ENCODE results near the gene ADRA2C.

ADRA2C gene

DNA sequence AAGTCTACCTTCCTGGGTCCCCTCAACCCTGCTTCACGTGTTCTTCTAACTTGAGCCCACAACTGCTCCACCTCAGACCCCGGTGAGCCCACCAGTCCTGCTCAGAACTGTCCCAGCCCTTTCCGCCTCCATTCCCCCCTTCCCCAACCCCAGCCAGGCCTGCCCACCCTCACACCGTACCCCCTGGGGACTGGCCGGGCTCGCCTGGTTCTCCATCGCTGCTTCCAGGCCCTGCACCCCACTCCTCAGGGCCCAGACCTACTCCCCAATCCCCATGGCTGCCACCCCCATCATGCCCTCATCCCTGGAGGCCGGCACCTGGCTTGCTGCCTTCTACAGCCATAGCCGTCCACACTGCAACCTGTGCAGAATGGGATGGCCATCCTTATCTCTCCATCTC is 23.4 kb downstream of the ADRA2C start:
- no peak for TF ChIP-seq Cebpa-rat (IDR thresholded peaks at IDR 0.05)
- H3K4me2 ChIP-seq, result no peak overlapping the region
- H3K9me3 ChIP-seq, result no peaks in the 10 kb centered on the region
- H3K36me3 ChIP-seq, result no peaks in the 10 kb centered on the region
- no peaks in the 10 kb centered on the region for H3K27me3 ChIP-seq
- peaks cover 4% of the 10 kb centered on the region for H3K4me1 ChIP-seq
- peaks cover 17% of the 10 kb centered on the region for H4K20me1 ChIP-seq
- no peak overlapping the region for H3K27ac ChIP-seq
- no peak overlapping the region for H3K9ac ChIP-seq
- no peak overlapping the region for H3K4me3 ChIP-seq

DNA sequence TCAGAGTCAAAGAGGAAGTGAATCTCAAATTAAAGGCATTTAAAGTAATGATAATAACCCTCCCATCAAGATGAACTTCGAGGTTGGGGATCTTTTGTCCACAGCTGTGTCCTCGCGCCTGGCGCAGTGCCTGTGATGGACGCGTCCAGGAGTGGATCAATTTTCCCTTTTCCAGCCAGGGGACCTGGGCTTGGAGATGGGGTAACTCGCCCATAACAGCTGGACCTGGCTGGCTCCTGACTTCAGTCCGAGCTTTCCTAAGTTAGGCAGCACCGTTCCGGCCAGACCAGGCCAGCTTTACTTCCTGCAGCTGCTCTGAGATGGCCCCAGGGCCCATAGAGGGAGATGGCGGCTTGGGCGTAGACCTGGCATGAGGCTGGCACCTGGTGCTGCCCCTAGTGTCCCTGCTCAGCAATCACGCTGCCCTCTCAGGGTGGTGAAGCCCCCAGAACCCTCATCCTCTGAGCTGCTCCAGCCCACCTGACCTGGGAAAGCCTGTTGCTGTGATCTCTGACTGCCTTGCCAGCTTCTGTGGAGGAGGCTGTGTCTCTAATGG is 23.9 kb downstream of the ADRA2C start:
- 0 out of 2 replicates have a peak, but pooled peaks cover 3% of the 10 kb centered on the region for H3K9me3 ChIP-seq
- no peak for TF ChIP-seq Cebpa-rat (IDR thresholded peaks at IDR 0.05)
- H3K9ac ChIP-seq, result no peak overlapping the region
- no peaks in the 10 kb centered on the region for H3K36me3 ChIP-seq
- H3K4me1 ChIP-seq, result no peaks in the 10 kb centered on the region
- peaks cover 17% of the 10 kb centered on the region for H4K20me1 ChIP-seq
- no peaks in the 10 kb centered on the region for H3K27me3 ChIP-seq
- no peak overlapping the region for H3K27ac ChIP-seq
- no peak overlapping the region for H3K4me2 ChIP-seq
- H3K4me3 ChIP-seq, result no peak overlapping the region

DNA sequence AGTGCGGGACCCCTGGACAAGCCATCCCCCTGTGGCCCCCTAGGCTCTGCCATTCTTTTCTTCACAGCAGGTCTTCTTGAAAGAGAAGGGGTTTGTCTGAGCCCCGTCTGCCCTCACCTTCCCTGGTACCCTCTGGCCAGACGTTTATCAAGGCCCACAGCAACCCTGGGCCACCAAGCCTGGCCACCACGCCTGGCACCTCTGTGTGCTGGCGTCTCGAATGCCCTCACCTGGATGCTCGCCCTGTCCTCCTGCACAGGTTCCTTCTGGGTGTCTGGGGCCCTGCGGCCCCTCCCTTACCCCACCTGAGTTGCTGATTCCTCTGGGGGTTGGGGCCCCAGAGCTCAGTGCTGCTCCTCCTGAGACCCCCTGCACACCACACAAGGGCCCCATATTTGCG is 25.1 kb downstream of the ADRA2C start:
- H3K9ac ChIP-seq, result no peak overlapping the region
- TF ChIP-seq Cebpa-rat (IDR thresholded peaks at IDR 0.05), result no peak
- no peaks in the 10 kb centered on the region for H3K4me1 ChIP-seq
- H4K20me1 ChIP-seq, result peaks cover 17% of the 10 kb centered on the region
- H3K4me2 ChIP-seq, result no peak overlapping the region
- H3K9me3 ChIP-seq, result peaks cover 14% of the 10 kb centered on the region
- no peaks in the 10 kb centered on the region for H3K27me3 ChIP-seq
- H3K27ac ChIP-seq, result no peak overlapping the region
- H3K4me3 ChIP-seq, result no peak overlapping the region
- H3K36me3 ChIP-seq, result no peaks in the 10 kb centered on the region

DNA sequence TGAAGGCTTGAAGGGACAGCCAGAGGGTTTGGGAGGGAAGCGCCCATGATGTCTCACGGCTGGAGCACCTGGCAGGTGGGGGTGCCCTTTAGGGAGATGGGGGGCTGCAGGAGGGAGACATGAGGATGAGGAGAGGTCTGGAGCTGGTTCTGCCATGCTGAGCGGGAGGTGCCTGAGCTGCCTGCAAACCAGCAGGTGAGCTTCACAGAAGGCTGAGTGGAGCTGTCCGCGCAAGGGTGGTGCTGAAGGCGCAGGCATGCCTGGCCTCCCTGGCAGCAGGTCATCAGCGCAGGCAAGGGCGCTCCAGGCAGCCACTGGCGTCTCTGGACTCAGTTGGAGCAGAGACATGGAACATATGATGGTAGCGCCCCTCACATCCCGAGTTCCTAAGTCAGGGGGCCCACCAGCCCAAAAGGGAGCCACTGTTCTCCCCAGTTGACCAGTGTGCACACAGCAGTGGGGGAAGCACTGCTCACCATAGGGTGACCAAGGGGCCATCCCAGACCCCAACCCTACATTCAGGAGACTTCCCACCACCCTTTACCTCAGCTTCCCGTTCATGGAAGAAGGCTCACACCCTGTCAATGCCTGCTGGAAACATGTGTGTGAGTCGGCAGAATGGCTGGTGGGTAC is 25.8 kb downstream of the ADRA2C start:
- Histone ChIP-seq H3K4me1 (no peaks in the 10 kb centered on the region), H3K36me3 (no peaks in the 10 kb centered on the region), H4K20me1 (peaks cover 17% of the 10 kb centered on the region), H3K27me3 (no peaks in the 10 kb centered on the region), H3K9me3 (peaks cover 22% of the 10 kb centered on the region), H3K9ac (no peak overlapping the region), H3K4me3 (no peak overlapping the region), H3K4me2 (no peak overlapping the region), H3K27ac (no peak overlapping the region)
- no peak for TF ChIP-seq Cebpa-rat (IDR thresholded peaks at IDR 0.05)

DNA sequence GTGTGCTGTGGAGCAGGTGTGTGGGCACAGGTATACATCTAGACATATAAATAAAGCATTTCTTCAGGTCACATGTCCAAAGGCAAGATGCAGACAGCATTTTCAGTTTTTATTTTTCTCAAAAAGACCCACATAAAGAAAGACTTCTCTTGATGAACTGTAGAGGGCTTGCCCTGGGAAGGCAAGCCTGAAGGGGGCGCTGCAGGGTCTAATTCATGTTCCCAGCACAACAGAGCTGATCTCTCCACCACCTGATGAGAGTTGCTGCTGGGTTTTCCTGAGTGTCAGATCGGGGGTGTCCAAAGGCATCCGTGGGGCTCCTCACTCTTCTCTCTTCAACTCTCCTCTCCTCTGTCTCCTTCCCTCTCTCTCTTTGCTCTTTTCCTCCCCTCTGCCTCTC is 26.6 kb downstream of the ADRA2C start:
- TF ChIP-seq Cebpa-rat (IDR thresholded peaks at IDR 0.05), result no peak
- peaks cover 17% of the 10 kb centered on the region for H4K20me1 ChIP-seq
- no peaks in the 10 kb centered on the region for H3K27me3 ChIP-seq
- H3K27ac ChIP-seq, result no peak overlapping the region
- H3K4me1 ChIP-seq, result no peaks in the 10 kb centered on the region
- no peak overlapping the region for H3K9ac ChIP-seq
- H3K4me3 ChIP-seq, result no peak overlapping the region
- peaks cover 22% of the 10 kb centered on the region for H3K9me3 ChIP-seq
- H3K36me3 ChIP-seq, result no peaks in the 10 kb centered on the region
- no peak overlapping the region for H3K4me2 ChIP-seq

DNA sequence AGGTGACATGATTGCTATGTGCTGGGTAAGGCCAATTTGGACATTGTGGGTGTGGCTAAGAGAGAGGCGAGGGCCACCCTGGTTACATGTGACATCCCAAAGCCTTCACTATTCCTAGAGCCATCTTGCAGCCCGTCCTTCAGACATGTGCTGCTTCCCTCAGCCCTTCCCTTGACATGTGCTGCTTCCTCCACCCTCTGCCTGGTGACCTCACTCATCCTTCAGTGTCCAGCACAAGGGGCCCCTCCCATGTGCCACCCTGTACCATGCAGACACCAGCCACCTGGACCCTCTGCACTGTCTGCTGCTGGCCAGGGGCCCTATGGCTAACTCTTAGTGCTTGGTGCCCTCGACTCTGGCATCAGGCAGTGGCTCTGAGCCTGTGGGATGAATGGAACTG is 27.4 kb downstream of the ADRA2C start:
- no peak for TF ChIP-seq Cebpa-rat (IDR thresholded peaks at IDR 0.05)
- Histone ChIP-seq H3K4me2 (no peak overlapping the region), H3K27ac (no peak overlapping the region), H3K4me1 (no peaks in the 10 kb centered on the region), H4K20me1 (peaks cover 17% of the 10 kb centered on the region), H3K9me3 (peaks cover 22% of the 10 kb centered on the region), H3K36me3 (no peaks in the 10 kb centered on the region), H3K27me3 (no peaks in the 10 kb centered on the region), H3K4me3 (no peak overlapping the region), H3K9ac (no peak overlapping the region)

DNA sequence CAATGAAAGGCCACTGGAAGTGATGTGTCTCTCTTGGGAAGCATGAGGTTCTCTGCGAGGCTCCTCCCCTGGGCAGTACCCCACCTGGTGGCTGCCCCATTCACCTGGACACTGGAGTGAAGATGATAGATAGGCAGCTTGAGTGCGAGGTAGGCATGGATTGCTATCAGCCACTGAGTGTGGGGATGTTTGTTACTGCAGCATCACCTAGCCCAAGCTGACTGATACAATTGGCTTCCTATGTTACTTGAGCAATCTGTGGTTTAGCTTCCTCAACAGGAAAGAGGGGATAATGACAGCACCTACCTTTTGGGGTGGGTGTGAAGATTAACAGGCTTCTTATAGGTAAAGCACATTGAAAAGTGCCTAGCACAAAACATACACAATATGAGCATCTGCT is 30.8 kb downstream of the ADRA2C start:
- no peaks in the 10 kb centered on the region for H3K4me1 ChIP-seq
- no peak overlapping the region for H3K9ac ChIP-seq
- no peak for TF ChIP-seq Cebpa-rat (IDR thresholded peaks at IDR 0.05)
- H3K27ac ChIP-seq, result no peak overlapping the region
- H3K9me3 ChIP-seq, result peaks cover 22% of the 10 kb centered on the region
- no peaks in the 10 kb centered on the region for H3K36me3 ChIP-seq
- H3K4me2 ChIP-seq, result no peak overlapping the region
- no peak overlapping the region for H3K4me3 ChIP-seq
- H4K20me1 ChIP-seq, result no peaks in the 10 kb centered on the region
- H3K27me3 ChIP-seq, result no peaks in the 10 kb centered on the region

DNA sequence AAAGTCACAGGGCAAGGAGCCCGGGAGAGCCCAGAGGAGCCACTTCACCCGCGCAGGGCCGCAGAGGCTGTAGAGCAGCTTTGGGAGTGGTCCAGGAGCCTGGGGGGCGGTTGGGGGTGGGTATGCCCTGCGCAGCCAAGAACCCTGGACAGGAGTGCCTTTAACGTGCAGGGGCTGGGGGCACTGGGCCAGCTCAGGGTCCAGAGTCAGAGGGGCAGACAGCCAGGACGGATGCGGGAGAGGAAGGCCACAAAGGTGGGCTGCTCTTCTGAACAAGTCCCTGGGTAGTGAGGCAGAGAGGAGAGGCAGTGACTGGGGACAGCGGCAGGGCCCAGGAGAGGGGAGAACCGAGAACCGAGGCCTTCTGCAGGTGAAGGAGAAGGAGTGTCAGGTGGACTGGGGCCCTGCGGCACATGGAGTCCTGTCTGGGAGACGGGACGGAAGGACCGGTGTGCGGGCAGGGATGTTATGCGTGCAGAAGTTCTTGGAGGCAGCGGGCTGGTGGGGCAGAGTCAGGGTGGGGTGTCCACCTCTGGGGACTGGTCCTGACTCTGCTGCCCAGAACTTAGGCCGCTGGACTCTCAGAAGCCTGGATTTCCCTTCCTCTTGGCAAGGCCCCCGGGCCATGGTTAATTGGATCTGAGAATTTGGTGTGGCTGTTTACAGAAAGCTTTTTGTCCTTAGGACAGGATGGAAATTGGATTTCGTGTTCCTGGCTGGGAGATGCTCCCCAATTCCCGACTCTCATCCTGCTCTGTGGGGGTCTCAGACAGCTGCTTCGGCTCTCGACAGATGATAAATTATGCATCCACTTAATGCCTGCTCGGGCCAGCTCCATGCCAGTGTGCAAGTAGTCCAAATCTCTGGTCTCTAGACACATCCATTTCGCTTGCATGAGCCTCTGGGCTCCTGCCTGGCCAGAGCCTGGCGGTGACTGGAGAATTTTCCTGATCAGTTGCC is 31.9 kb downstream of the ADRA2C start:
- Histone ChIP-seq H3K27me3 (no peaks in the 10 kb centered on the region), H3K4me3 (no peak overlapping the region), H3K9ac (no peak overlapping the region), H3K9me3 (peaks cover 22% of the 10 kb centered on the region), H4K20me1 (no peaks in the 10 kb centered on the region), H3K27ac (no peak overlapping the region), H3K36me3 (no peaks in the 10 kb centered on the region), H3K4me2 (no peak overlapping the region), H3K4me1 (peaks cover 7% of the 10 kb centered on the region)
- TF ChIP-seq Cebpa-rat (IDR thresholded peaks at IDR 0.05), result no peak

DNA sequence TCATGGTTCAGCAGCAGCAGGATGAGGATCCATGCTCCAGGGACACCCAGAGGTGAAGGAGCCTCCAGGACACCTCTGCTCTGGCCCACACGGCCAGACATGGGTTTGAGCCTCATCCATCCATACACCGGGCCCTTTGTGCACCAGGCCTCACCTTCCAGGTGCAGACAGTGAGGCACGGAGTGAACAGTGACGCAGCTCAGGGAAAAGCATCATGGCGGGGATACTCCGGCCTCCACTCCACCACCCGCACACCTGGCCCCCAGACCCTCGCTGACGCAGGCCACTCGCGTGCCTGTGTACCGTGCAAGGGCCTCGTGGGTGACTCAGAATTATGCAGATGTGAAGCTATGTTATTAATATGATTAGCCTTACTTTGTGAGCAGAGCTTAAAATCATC is 33.3 kb downstream of the ADRA2C start:
- TF ChIP-seq Cebpa-rat (IDR thresholded peaks at IDR 0.05), result no peak
- H3K27me3 ChIP-seq, result no peaks in the 10 kb centered on the region
- no peak overlapping the region for H3K4me3 ChIP-seq
- no peak overlapping the region for H3K4me2 ChIP-seq
- H4K20me1 ChIP-seq, result no peaks in the 10 kb centered on the region
- no peaks in the 10 kb centered on the region for H3K36me3 ChIP-seq
- no peak overlapping the region for H3K9ac ChIP-seq
- no peak overlapping the region for H3K27ac ChIP-seq
- peaks cover 8% of the 10 kb centered on the region for H3K4me1 ChIP-seq
- H3K9me3 ChIP-seq, result peaks cover 22% of the 10 kb centered on the region

DNA sequence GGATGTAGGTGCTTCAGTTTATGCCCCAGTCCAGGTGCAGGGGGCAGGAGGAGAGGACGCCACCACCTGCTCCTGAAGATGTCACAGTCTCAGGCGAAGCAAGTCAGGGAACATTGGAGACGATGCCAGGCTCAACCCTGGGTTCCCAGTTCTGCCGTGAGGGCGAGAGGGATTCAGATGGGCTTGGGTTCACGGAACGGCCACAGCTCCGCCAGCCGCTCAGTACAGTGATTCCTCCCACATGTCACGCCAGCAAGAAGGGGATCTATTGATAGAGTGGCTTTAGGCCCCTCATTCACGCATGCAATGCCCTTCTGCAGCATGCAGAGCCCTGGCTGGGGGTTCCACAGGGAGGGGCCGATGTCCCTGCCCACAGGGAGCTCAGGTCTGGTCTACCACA is 34.2 kb downstream of the ADRA2C start:
- Histone ChIP-seq H4K20me1 (no peaks in the 10 kb centered on the region), H3K9ac (no peak overlapping the region), H3K36me3 (no peaks in the 10 kb centered on the region), H3K4me3 (no peak overlapping the region), H3K27ac (no peak overlapping the region), H3K4me1 (peaks cover 8% of the 10 kb centered on the region), H3K4me2 (no peak overlapping the region), H3K27me3 (no peaks in the 10 kb centered on the region), H3K9me3 (peaks cover 17% of the 10 kb centered on the region)
- TF ChIP-seq Cebpa-rat (IDR thresholded peaks at IDR 0.05), result no peak
